Keratinocyte (primary cell): ENCODE measurements around the gene ZMYM5. TPM values are rescaled to one million over a fixed set of nuclear protein-coding genes. Genes with fewer than 3 reads are reported as not detected.

ENCODE experiments used
- DNase-seq: peaks from one replicate; pipeline ENCODE4 v3.0.0-alpha.2; 2011; ENCODE audit warnings: low read depth, missing footprints, low spot score
- FAIRE-seq: peaks from 2 replicates; lab custom pipeline; 2011; peaks lifted over from hg19 to GRCh38; lab: Jason Lieb, UNC
- H2AFZ ChIP-seq: 2 replicates; pipeline ENCODE4 v1.6.0; 2012; ENCODE audit warnings: low read length, control low read depth, inconsistent platforms; ENCODE audit not compliant: control insufficient read depth
- H3K27ac ChIP-seq: 2 replicates; pipeline ENCODE4 v1.5.1; 2011; ENCODE audit warnings: low read length; ENCODE audit not compliant: control insufficient read depth, insufficient read depth
- H3K27me3 ChIP-seq: 3 replicates; pipeline ENCODE4 v1.6.0; 2011; ENCODE audit warnings: low read length; ENCODE audit not compliant: control insufficient read depth, insufficient read depth; ENCODE audit errors: extremely low read depth
- H3K36me3 ChIP-seq, 2 experiments: 2 replicates in 1 of 2; 3 replicates in 1 of 2; pipeline ENCODE4 v1.5.1; 2011; ENCODE audit warnings: low read length in 2 of 2, mild to moderate bottlenecking in 1 of 2; ENCODE audit not compliant: control insufficient read depth in 2 of 2, insufficient read depth in 2 of 2; ENCODE audit errors: extremely low read depth in 1 of 2
- H3K4me1 ChIP-seq: 3 replicates; pipeline ENCODE4 v1.5.1; 2011; ENCODE audit warnings: low read length; ENCODE audit not compliant: control insufficient read depth, insufficient read depth; ENCODE audit errors: extremely low read depth
- H3K4me2 ChIP-seq: 3 replicates; pipeline ENCODE4 v1.6.0; 2011; ENCODE audit warnings: low read depth, low read length; ENCODE audit not compliant: control insufficient read depth, insufficient read depth; ENCODE audit errors: extremely low read depth
- H3K4me3 ChIP-seq, 3 experiments: fragments of 200-600 bp in 1 of 3; sonication (generic) in 1 of 3; 2 replicates in 2 of 3; 3 replicates in 1 of 3; pipeline ENCODE4 v1.5.1; 2011 to 2016; ENCODE audit warnings: low read length in 3 of 3, mild to moderate bottlenecking in 3 of 3, control low read depth in 2 of 3, inconsistent platforms in 1 of 3, low read depth in 1 of 3, mixed read lengths in 1 of 3, mixed run types in 1 of 3, moderate library complexity in 1 of 3; ENCODE audit not compliant: control insufficient read depth in 2 of 3, insufficient read depth in 2 of 3; ENCODE audit errors: extremely low read depth in 1 of 3
- H3K79me2 ChIP-seq: 2 replicates; pipeline ENCODE4 v1.6.0; 2012; ENCODE audit warnings: low read length; ENCODE audit not compliant: control insufficient read depth, insufficient read depth
- H3K9ac ChIP-seq: 3 replicates; pipeline ENCODE4 v1.6.0; 2011; ENCODE audit warnings: low read length; ENCODE audit not compliant: control insufficient read depth, insufficient read depth; ENCODE audit errors: extremely low read depth
- H3K9me1 ChIP-seq: 3 replicates; pipeline ENCODE4 v1.6.0; 2011; ENCODE audit warnings: low read length; ENCODE audit not compliant: control insufficient read depth, insufficient read depth; ENCODE audit errors: extremely low read depth
- H3K9me3 ChIP-seq: 2 replicates; pipeline ENCODE4 v1.5.1; 2012; ENCODE audit warnings: low read depth, low read length; ENCODE audit not compliant: control insufficient read depth
- H4K20me1 ChIP-seq: 3 replicates; pipeline ENCODE4 v1.6.0; 2011; ENCODE audit warnings: low read length; ENCODE audit not compliant: control insufficient read depth, insufficient read depth; ENCODE audit errors: extremely low read depth
- EZH2 ChIP-seq: IDR thresholded peaks from one replicate; pipeline ENCODE4 v1.6.1; 2012; ENCODE audit warnings: inconsistent platforms, mild to moderate bottlenecking, low read length, moderate library complexity
- dilution Hi-C: fragments of 300-500 bp; cut with MboI; formaldehyde crosslinking; loops from one replicate; pipeline ENCODE4 v1.7.0; 2020; ENCODE audit warnings: low sequenced_read_pairs; ENCODE audit not compliant: extremely low pct_ligation_motif_present
- polyA plus RNA-seq, 5 experiments: library from polyadenylated mRNA; depleted of rRNA in 3 of 5; stranded (reverse) in 3 of 5; stranded (forward) in 1 of 5; unstranded in 1 of 5; fragments of >200 nt; gene quantifications; 1 replicate in 1 of 5; 2 replicates in 3 of 5; 3 replicates in 1 of 5; pipeline versions ENCODE4 v1.2.1 to v1.2.3, GENCODE V29; 2011 to 2012; ENCODE audit warnings: missing spikeins in 2 of 5, low read depth in 1 of 5, low replicate concordance in 1 of 5
- TF ChIP-seq, protein P1 (sequence below), 3 experiments: IDR thresholded peaks in 1 of 3; conservative IDR thresholded peaks in 1 of 3; optimal IDR thresholded peaks in 1 of 3; 2 replicates in 2 of 3; 3 replicates in 1 of 3; pipeline versions ENCODE3 to v1.5.1; 2011; ENCODE audit warnings: low read length in 3 of 3, mild to moderate bottlenecking in 3 of 3, moderate library complexity in 2 of 3, control low read depth in 1 of 3, inconsistent platforms in 1 of 3; ENCODE audit not compliant: insufficient read depth in 2 of 3; ENCODE audit errors: extremely low read depth in 1 of 3

ZMYM5 gene
- polyA plus RNA-seq, 1 donor (not counting 4 experiments of a cell fraction or from before 2014, with no cell fraction given), result 15.4 TPM

DNA sequence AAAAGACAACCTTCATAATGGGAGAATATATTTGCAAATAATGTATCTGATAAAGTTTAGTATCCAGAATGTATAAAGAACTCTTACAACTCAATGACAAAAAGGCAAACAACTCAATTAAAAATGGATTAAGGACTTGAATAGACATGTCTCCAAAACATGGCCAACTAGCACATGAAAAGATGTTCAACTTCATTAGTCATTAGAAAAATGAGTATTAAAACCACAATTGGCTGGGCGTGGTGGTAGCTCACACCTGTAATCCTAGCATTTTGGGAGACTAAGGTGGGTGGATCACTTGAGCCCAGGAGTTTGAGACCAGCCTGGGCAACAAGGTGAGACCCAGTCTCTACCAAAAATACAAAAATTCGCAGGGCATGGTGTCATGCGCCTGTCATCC lies 18.8 kb upstream of the ZMYM5 start:
- Histone ChIP-seq H3K9me3 (no peaks in the 10 kb centered on the region), H3K9me1 (no peaks in the 10 kb centered on the region), H3K4me3 (peak overlapping the region in 1 of 3 experiments; percentile 33), H3K9ac (no peak overlapping the region), H3K4me1 (peaks cover 12% of the 10 kb centered on the region), H3K4me2 (peak overlapping the region; percentile 67), H3K27ac (no peak overlapping the region), H2AFZ (no peak overlapping the region), H3K27me3 (no peaks in the 10 kb centered on the region), H4K20me1 (no peaks in the 10 kb centered on the region), H3K79me2 (no peaks in the 10 kb centered on the region), H3K36me3 (no peaks in the 10 kb centered on the region)
- DNase-seq (no peak), FAIRE-seq (peak; percentile 81)
- TF ChIP-seq EZH2, result no peak
- TF ChIP-seq, protein P1, sequence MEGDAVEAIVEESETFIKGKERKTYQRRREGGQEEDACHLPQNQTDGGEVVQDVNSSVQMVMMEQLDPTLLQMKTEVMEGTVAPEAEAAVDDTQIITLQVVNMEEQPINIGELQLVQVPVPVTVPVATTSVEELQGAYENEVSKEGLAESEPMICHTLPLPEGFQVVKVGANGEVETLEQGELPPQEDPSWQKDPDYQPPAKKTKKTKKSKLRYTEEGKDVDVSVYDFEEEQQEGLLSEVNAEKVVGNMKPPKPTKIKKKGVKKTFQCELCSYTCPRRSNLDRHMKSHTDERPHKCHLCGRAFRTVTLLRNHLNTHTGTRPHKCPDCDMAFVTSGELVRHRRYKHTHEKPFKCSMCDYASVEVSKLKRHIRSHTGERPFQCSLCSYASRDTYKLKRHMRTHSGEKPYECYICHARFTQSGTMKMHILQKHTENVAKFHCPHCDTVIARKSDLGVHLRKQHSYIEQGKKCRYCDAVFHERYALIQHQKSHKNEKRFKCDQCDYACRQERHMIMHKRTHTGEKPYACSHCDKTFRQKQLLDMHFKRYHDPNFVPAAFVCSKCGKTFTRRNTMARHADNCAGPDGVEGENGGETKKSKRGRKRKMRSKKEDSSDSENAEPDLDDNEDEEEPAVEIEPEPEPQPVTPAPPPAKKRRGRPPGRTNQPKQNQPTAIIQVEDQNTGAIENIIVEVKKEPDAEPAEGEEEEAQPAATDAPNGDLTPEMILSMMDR (optimal IDR thresholded peaks at IDR 0.05 in 1 of 3, IDR thresholded peaks at IDR 0.05 in 1 of 3, conservative IDR thresholded peaks at IDR 0.05 in 1 of 3; ENCODE audit: extremely low read depth in 1 of 3, insufficient read depth in 2 of 3, low read length in 3 of 3), result no peak
- dilution Hi-C loops, result no loop called here

DNA sequence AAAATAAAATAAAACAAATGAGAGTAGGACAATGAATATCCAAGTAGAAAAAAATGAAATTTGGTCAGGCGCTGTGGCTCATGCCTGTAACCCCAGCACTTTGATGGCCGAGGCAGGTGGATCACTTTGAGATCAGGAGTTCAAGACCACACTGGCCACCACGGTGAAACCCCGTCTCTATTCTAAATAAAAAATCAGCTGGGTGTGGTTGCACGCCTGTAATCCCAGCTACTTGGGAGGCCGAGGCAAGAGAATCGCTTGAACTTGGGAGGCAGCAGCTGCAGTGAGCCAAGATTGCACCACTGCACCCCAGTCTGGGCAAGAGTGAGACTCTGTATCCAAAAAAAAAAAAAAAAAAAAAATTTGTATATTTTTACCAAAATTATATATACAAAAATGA lies 18.2 kb upstream of the ZMYM5 start:
- Histone ChIP-seq H3K9me3 (no peaks in the 10 kb centered on the region), H3K4me2 (peak overlapping the region; percentile 67), H3K9me1 (no peaks in the 10 kb centered on the region), H3K4me1 (peaks cover 12% of the 10 kb centered on the region), H3K9ac (no peak overlapping the region), H3K27ac (no peak overlapping the region), H3K79me2 (no peaks in the 10 kb centered on the region), H3K4me3 (no peak overlapping the region), H2AFZ (no peak overlapping the region), H4K20me1 (no peaks in the 10 kb centered on the region), H3K27me3 (no peaks in the 10 kb centered on the region), H3K36me3 (no peaks in the 10 kb centered on the region)
- DNase-seq (no peak), FAIRE-seq (no peak)
- TF ChIP-seq EZH2, result no peak
- TF ChIP-seq, protein P1 (optimal IDR thresholded peaks at IDR 0.05 in 1 of 3, IDR thresholded peaks at IDR 0.05 in 1 of 3, conservative IDR thresholded peaks at IDR 0.05 in 1 of 3; ENCODE audit: extremely low read depth in 1 of 3, insufficient read depth in 2 of 3, low read length in 3 of 3), result no peak
- dilution Hi-C loops, result no loop called here
